ENCODE measurements around the gene LMO2. TPM values are rescaled to one million over a fixed set of nuclear protein-coding genes. Genes with fewer than 3 reads are reported as not detected.

Gene LMO2
- total and polyA plus RNA-seq, 2 of the 13 experiments (the other 11 are each of a cell fraction or from before 2014, with no cell fraction given) = not detected

DNA sequence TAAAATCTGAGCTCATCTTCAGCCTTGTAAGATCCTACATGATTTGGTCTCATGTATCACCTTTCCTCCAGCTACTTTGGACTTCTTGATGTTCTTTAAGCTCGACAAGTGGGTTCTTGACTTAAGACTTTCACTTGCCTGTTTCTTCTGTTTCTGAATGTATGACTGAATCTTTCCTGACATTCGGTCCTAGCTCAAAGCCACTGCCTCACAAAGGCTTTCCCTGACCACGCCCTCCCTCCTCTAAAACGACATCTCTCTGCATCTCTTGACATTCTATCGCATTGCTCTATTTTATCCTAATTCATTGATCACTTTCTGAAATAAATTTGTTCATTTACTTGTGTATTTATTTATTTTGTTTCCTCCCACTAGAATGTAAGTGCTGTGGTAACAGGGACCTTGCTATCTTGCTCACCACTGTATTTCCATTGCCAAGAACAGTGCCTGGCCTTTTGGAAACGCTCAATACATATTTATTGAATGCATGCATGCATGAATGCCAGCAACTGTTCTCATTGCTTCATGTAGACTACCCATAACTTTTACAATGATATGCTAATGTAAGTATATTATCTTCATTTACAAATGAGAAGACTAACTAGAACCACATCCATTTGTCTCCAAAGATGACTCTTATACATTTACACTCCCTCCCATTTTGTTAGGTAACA lies 43.0 kb downstream of the LMO2 start:
- POLR2A ChIA-PET = no interaction called here
- Histone ChIP-seq H3K4me1 (ENCODE audit: insufficient read depth, low read length) (no peaks in the 10 kb centered on the region), H3K4me2 (ENCODE audit: low read depth, low read length) (no peak overlapping the region), H3K79me2 (ENCODE audit: insufficient read depth, low read length) (no peaks in the 10 kb centered on the region), H3K9ac (ENCODE audit: insufficient read depth, low read depth, low read length) (no peak overlapping the region), H3K27me3 (ENCODE audit: control insufficient read depth in 1 of 2, insufficient read depth in 2 of 2, low read length in 2 of 2) (peaks cover 2 to 35% of the 10 kb centered on the region in 2 experiments), H4K20me1 (ENCODE audit: insufficient read depth, low read length) (no peaks in the 10 kb centered on the region), H3K27ac (ENCODE audit: extremely low read length, insufficient read depth, low read length) (no peak overlapping the region), H3K36me3 (replicated peaks in 1 of 2; ENCODE audit: control insufficient read depth in 1 of 2, insufficient read depth in 2 of 2, low read length in 2 of 2) (no peaks in the 10 kb centered on the region), H3K4me3 (replicated peaks in 1 of 3; ENCODE audit: insufficient read depth in 1 of 3, low read depth in 2 of 3, low read length in 3 of 3) (no peak overlapping the region), H3K9me3 (ENCODE audit: low read length) (no peaks in the 10 kb centered on the region), H2AFZ (ENCODE audit: low read length) (no peak overlapping the region)
- no TSS peak for BruUV-seq (replicated peaks)
- in situ Hi-C loops (cut with HindIII; ENCODE audit: extremely low pct_ligation_motif_present, low pct_unique_long_range_greater_than_20kb) (no loop called here), intact Hi-C loops (cut with micrococcal nuclease; ENCODE audit: unreplicated experiment) (no loop called here)
- FAIRE-seq = no peak
- WGBS (ENCODE audit: low lambda C conversion rate) = under 1% methylated on average over 6 of the region's 6 CpGs
- CTCF ChIA-PET (ENCODE audit: low intra/inter-chr PET ratio, low total read pairs) = no interaction called here
- no peak for ATAC-seq
- DNase-seq (ENCODE audit: low spot score) = no peak
- TF ChIP-seq, protein P1, sequence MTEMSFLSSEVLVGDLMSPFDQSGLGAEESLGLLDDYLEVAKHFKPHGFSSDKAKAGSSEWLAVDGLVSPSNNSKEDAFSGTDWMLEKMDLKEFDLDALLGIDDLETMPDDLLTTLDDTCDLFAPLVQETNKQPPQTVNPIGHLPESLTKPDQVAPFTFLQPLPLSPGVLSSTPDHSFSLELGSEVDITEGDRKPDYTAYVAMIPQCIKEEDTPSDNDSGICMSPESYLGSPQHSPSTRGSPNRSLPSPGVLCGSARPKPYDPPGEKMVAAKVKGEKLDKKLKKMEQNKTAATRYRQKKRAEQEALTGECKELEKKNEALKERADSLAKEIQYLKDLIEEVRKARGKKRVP (CRISPR knock-in tag; IDR thresholded peaks at IDR 0.05) = no peak
- TF ChIP-seq, protein P2, sequence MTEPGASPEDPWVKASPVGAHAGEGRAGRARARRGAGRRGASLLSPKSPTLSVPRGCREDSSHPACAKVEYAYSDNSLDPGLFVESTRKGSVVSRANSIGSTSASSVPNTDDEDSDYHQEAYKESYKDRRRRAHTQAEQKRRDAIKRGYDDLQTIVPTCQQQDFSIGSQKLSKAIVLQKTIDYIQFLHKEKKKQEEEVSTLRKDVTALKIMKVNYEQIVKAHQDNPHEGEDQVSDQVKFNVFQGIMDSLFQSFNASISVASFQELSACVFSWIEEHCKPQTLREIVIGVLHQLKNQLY (CRISPR knock-in tag; IDR thresholded peaks at IDR 0.05) = no peak
- TF ChIP-seq, protein P3, sequence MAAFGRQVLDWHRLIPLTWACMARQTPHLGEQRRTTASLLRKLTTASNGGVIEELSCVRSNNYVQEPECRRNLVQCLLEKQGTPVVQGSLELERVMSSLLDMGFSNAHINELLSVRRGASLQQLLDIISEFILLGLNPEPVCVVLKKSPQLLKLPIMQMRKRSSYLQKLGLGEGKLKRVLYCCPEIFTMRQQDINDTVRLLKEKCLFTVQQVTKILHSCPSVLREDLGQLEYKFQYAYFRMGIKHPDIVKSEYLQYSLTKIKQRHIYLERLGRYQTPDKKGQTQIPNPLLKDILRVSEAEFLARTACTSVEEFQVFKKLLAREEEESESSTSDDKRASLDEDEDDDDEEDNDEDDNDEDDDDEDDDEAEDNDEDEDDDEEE (CRISPR knock-in tag; IDR thresholded peaks at IDR 0.05) = no peak
- no peak for TF ChIP-seq HMG20B (CRISPR knock-in tag; conservative IDR thresholded peaks at IDR 0.05)
- no peak for TF ChIP-seq ZNF33A (CRISPR knock-in tag; IDR thresholded peaks at IDR 0.05; ENCODE audit: borderline replicate concordance)
- TF ChIP-seq KLF15 (CRISPR knock-in tag; IDR thresholded peaks at IDR 0.05; ENCODE audit: borderline replicate concordance) = no peak
- no peak for TF ChIP-seq HCFC1 (IDR thresholded peaks at IDR 0.05; ENCODE audit: low read depth, low read length)
- TF ChIP-seq ZNF543 (CRISPR knock-in tag; IDR thresholded peaks at IDR 0.05) = no peak
- no peak for TF ChIP-seq MLXIP (CRISPR knock-in tag; IDR thresholded peaks at IDR 0.05; ENCODE audit: borderline replicate concordance)
- TF ChIP-seq ZNF260 (CRISPR knock-in tag; IDR thresholded peaks at IDR 0.05; ENCODE audit: borderline replicate concordance, low read depth) = no peak
- TF ChIP-seq, protein P4, sequence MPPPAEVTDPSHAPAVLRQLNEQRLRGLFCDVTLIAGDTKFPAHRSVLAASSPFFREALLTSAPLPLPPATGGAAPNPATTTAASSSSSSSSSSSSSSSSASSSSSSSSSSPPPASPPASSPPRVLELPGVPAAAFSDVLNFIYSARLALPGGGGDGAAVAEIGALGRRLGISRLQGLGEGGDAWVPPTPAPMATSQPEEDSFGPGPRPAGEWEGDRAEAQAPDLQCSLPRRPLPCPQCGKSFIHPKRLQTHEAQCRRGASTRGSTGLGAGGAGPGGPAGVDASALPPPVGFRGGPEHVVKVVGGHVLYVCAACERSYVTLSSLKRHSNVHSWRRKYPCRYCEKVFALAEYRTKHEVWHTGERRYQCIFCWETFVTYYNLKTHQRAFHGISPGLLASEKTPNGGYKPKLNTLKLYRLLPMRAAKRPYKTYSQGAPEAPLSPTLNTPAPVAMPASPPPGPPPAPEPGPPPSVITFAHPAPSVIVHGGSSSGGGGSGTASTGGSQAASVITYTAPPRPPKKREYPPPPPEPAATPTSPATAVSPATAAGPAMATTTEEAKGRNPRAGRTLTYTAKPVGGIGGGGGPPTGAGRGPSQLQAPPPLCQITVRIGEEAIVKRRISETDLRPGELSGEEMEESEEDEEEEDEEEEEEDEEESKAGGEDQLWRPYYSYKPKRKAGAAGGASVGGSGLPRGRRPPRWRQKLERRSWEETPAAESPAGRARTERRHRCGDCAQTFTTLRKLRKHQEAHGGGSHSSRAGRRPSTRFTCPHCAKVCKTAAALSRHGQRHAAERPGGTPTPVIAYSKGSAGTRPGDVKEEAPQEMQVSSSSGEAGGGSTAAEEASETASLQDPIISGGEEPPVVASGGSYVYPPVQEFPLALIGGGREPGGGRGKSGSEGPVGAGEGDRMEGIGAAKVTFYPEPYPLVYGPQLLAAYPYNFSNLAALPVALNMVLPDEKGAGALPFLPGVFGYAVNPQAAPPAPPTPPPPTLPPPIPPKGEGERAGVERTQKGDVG (CRISPR knock-in tag; IDR thresholded peaks at IDR 0.05; ENCODE audit: borderline replicate concordance) = no peak
